Suppressor macrophage treated with lipopolysaccharide for 4 hours (primary cell): ENCODE data around the gene CFAP20DC.
"Not testable (repeated sequence)": the region's sequence is repeated elsewhere in the genome, so short reads cannot be mapped to it uniquely, and the experiment has no call there.

Experiments used
- DNase-seq: peaks from one replicate; pipeline ENCODE4 v3.0.0-alpha.2; 2020

CFAP20DC gene

DNA sequence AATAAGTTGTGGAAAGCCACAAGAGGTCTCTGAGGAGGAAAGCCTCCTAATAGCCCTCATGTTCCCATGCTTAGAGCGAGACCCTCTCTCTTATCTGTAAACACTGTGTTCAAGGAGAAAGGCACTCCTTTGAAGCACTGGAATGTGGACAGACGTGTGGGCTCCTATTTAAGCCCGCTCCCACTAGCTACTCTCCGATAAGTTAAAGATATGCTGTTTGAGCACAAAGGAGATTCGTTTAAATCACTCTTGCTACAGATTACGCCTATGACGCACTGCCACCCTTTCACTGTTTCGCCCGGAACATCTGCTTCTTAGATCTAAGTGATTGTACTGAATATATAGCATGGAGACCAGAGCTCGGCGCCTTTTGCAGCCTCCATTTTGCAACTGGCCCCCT is 325.5 kb downstream of the CFAP20DC start:
- no peak for DNase-seq

DNA sequence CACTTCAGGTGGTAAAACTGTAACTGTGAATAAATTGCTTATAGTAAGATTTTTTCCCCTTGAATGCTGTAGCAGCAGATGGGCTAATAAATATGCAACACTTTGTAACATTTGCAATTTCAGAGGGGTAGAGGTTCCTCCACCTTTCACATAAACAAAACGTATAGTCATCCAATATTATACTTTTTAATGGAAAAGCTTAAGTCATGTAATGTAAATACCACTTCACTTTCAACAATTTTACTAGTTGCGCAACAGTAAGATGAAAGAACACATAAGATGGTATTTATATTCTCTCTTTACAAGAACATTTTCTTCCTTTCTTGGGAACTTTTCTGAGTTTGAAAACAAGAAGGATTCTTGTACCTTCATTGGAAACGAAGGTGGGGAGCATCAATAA is 326.7 kb downstream of the CFAP20DC start:
- no peak for DNase-seq

DNA sequence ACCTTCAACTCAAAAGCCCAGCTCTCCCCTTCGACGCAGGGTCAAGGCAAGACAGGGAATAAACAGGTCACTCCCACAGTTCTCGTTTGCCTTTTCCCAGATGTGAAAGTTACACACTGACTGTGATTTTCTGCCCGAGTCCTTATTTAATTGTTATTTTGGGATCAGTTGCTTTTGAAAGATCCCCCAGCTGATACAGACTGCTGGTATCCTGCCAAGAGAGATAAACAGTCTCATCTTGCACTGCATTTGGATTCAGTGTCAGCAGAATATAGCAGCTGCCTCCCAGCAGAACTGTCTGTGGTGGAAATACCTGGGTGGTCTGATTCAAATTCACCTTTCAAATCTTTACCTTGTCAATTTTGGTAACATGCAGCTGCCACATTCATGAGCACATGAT is 327.3 kb downstream of the CFAP20DC start:
- DNase-seq = no peak

DNA sequence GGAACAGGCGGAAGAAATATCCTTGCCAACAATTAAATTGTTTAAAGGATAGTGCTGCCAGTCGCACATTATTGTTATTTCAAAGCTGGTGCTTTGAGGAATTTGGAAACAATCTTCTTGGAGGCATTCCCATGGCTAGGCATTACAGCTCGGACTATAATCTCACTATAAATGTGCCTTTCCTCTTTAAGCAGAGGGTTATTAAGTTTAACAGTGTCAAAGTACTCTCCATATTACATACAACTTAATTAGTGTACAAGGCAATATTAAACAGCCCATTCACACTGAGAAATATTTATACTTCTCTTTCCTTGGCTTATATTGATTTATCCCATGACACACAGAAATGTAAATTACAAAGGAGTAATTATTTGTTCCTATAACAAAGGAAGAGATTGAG is 329.3 kb downstream of the CFAP20DC start:
- DNase-seq = no peak

DNA sequence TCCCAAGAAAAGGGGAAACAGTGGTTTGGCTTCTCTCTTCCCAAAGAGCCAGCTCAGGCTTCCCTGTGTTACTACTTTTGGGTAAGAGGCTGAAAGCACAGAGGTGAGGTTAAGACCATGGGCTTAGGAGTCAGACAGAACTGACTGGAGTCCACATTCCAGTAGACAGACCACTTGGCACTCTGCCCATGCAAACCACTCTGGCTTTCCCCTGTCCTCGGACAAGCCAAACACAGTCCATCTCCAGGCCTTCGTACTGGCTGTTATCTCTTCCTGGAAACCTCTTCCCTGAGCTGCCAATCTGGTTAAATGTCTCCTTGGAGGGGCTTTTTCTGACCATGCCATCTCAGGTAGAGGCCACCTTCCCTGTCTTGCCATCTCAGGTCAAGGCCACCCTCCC is 330.1 kb downstream of the CFAP20DC start:
- DNase-seq = no peak

DNA sequence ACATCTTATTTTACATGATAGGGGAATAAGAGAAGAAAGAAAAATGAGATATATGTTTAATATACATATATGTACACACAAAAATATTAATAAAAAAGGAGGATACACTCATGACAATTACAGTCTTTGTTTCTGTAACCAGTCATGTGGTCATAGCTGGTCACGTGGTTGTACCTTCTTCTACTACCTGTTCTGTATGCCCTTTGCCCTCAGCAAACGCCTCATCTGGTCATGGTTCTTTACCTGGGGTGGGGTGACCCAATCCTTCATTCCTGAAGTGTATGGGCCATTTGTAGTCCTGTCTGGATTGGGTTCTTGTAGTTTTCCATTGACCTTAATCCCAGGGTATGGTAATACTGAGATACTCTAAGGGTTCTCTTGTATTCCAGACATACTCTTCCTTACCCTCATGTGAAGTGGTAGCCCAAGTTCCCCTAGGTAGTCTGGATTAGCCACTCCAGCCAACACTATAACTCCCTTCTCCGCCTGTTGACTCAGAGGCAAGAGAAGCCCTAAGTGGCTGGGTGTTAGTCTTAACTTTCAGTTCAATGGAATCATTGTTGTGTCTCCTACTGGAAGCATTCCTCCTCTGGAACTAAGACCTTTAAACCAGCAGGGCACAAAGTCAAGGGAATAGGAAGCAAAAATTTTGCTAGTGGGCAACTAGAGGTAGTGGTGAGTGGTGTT is 336.0 kb downstream of the CFAP20DC start:
- no peak for DNase-seq

DNA sequence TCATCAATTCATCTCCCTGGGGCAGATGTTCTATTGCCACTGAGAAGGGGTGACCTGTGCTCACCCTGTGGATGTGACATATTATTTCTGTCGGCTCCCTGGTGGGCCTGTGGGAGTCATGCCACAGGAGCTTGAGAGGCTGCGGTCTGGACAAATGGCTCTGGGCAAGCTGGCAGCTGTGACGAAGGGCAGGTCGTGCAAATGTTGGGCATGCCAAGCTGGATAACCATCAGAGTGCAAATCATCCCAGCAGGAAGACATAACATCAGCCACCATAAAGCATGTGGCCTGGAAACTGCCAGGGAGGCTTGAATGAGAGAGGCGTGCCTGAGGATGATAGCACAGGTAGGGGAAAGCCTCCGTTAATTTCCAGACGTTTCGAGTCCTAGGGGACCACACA is 338.0 kb downstream of the CFAP20DC start:
- no peak for DNase-seq

DNA sequence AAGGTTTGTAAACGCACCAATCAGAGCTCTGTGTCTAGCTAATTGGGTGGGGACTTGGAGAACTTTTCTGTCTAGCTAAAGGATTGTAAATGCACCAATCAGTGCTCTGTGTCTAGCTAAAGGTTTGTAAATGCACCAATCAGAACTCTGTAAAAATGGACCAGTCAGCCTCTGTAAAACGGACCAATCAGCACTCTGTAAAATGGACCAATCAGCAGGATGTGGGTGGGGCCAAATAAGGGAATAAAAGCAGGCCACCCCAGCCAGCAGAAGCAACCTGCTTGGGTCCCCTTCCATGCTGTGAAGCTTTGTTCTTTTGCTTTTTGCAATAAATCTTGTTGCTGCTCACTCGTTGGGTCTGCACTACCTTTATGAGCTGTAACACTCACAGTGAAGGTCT is 340.8 kb downstream of the CFAP20DC start:
- not testable (repeated sequence) for DNase-seq

DNA sequence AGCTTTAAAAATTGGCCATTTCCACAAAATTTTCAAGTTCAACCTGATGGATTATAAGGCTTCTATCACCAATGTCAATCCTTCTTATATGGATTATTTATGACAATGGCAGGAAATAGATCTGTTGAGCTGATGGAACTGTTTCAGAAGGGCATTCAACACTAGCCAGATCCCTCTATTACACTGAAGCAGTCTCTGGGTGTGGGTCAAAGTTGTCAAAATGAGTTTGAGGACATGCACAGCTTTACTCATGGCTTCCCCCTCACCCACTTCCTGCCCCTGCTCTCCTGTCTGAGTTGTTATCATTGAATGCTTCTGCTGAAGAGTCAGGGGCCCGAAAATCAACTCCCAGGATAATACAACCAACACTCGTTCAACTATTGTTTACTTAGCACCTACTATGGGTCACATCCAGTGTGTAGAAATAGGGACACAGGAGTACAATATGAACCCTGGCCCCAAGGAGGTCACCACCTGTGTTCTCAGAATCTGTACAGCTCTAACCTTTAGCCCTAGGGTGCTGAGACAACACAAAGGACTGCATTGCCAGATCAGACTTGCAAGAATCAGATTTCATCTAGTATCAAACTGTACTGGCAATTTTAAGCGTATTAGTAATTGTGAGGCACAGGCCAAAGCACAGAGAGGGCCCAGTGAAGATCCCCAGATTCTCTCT is 341.6 kb downstream of the CFAP20DC start:
- no peak for DNase-seq

DNA sequence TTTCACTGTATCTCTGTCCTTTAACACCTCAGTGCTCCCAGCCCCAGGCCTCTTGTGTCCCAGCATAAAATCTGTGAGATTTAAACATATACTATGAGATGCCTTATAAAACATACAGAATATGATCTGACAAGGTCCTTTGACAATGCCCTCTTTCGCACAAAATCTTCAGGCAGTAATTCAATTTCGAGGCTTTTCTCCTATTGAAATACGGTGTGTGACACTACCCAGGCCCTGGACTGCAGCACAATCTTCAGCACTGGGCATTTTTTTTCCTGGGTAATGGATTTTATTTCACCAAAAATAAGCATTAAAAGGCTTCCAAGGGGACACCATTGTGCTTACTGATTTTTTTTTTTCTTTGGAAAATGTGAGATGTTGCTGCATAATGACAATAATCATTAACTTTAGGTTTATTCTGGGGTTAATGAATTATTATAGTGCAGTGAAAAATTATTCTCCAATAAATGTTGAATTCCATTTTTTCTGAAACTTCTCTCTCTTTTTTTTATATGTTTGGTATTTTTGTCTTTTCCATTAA is 342.4 kb downstream of the CFAP20DC start:
- no peak for DNase-seq

DNA sequence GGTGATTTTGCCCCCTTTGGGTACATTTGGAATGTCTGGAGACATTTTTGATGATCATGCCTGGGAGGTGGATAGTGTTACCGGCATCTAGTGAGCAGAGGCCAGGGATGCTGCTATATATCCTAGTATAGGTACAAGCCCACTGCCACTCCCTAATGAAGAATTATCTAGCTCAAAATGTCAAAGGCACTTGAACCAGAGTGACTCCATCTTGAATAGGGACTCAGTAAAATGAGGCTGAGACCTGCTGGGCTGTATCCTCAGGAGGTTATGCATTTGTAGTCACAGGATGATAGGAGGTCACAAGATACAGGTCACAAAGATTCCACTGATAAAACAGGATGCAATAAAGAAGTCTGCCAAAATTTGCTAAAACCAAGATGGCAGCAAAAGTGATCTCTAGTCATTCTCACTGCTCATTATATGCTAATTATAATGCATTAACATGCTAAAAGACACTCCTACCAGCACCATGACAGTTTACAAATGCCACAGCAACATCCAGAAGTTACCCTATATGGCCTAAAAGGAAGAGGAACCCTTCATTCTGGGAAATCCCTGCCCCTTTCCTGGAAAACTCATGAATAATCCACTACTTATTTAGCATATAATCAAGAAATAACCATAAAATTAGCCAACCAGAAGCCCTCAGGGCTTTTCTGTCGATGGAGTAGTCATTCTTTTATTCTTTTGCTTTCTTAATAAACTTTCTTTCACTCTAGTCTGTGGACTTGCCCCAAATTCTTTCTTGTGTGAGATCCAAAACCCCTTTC is 343.2 kb downstream of the CFAP20DC start:
- no peak for DNase-seq

DNA sequence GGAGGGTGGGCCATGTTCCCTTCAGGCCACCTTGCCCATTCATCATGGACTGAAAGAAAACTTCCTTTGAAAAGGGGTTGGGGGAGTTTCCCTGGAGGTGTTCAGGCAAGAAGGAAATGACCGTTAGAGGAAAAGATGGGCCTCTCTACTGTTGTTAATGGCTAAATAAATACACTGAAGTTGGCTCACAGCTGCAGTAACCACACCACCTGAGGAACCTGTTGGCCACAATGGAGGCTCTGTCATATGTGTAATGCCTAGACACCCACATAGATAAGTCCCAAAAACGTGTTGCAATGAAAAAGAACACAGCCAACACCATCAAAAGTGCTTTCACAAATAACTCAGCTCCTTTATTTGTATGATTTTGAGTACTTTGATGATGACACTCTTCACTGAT is 345.1 kb downstream of the CFAP20DC start:
- no peak for DNase-seq

DNA sequence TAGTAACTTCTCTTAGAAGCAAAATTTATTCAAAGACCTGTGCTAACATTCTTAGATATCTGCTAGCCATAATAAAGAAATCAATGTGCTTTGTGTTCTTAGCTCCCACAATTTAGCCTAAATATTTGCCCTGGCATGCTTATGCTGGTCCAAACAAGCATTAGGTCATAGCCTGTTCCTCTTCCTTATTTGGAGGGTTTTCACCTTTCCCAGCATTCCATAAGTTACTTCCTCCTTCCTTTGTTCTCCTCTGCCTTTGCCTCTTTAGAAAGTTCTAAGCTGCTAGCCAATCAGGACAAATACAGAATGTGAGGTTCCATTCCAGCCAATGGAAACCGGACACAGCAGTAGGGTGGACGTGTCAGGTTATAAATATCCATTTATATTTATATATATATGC is 345.5 kb downstream of the CFAP20DC start:
- DNase-seq = not testable (repeated sequence)

DNA sequence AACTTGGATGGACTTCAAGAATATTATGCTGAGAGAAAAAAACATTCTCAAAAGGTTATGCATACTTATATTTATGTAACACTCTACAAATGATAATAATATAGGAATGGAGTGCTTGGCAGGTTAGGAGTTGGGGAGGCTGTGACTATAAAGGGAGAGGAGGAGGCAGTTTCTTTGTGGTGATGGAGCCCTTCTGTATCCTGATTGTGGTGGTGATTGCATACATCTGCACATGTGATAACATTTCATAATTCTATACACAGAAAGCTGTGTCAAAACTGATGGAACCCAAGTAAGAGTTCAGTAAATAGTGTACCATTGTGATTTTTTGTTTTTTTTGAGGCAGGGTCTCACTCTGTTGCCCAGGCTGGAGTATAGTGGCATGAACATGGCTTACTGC is 351.6 kb downstream of the CFAP20DC start:
- DNase-seq = no peak

DNA sequence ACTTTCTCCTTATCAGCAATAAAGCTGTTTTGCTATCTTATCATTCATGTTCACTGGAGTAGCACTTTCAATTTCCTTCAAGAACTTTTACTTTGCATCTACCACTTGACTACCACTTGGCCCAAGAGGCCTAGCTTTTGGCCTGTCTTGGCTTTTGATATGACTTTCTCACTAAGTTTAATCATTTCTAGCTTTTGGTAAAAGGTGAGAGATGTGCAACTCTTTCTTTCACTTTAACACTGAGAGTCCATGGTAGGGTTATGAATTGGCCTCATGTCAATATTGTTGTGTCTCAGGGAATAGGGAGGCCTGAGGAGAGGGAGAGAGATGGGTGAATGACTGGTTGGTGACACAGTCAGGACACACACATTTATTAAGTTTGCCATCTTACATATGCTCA is 352.3 kb downstream of the CFAP20DC start:
- DNase-seq = no peak

DNA sequence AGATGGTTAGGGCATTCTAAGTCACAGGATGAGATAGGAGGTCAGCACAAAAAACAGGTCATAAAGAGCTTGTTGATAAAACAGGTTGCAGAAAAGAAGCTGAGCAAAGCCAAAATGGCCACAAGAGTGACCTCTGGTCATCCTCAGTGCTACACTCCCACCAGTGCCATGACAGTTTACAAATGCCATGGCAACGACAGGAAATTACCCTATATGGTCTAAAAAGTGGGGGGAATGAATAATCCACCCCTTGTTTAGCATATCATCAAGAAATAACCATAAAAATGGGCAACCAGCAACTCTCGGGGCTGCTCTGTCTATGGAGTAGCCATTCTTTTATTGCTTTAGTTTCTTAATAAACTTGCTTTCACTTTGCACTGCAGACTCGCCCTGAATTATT is 353.0 kb downstream of the CFAP20DC start:
- not testable (repeated sequence) for DNase-seq

DNA sequence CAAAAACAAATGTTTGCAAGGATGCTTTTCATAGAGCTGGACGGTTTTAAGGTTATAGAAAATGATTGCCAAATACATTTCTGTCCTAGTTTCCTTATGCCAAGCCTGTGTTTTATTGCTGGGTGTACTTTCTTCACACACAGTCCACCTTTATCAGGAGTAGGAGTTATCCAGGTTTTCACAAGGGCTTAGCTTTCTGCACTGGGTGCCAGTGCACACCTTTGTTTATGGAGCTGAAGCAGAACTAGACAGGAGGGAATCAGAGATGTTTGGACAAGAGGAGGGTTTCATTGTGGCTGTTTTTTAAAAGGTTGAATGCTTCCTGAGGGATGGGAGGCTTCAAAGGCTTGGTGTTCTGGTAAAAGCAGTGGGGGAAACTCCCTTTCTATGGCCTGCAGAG is 353.7 kb downstream of the CFAP20DC start:
- no peak for DNase-seq

DNA sequence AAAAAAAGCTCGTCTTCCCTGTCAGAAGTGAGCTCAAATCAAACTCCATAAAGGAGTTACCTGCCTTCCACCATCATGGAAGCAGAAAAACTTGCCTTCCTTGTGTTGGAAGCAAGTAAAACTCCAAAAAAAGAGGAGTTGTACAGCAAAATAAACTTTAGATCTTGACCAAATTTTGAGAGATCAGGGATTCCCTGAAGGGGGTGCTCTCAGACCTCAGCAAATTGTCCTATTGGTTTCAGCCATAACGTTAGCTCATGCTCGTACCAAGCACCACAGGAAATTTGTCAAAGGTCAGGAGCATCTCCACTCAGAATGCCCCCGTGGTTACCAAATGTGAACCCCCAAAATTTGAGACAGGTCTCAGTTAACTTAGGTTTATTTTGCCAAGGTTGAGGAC is 354.5 kb downstream of the CFAP20DC start:
- DNase-seq = not testable (repeated sequence)

DNA sequence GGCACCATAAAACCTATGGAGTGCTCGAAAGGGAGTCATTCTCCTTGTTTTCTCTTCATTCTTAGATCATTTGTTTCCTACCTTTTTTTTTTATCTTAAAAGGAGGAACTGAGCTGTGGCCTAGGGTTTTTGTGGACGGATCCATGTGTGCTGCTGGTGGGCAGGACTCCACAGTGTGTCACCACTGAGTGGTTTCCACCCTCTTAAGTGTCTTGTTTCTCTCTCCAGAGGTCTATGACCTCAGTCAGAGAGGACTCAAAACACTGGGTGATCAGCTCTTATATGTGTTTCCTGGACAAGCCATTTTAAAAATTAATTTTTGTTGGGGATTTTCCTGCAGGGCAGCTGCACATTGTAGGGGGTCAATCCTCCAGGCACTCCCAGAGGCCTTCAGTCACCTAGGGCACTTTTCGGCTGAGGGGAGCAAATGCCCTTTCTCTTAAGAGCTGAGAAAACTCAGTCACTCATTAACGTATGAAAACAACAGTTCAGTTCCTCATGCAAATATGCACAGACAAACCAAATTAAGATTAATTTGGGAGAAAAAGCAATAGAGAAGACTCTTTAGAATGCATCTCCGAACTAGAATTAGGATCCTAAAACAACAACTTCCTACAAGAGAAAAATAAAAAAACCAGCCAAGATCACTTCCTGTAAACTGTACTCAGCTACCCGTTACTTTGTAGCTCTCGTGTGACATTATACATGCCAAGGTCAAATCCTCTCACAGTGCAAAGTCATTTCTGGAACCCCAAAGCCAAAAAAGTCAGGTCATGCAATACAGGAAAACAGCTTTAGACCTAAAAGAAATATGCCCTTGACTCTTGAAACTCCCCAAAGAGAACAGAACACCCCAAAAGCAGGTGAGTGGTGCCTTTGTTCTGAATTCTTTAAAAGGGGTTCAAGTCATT is 355.6 kb downstream of the CFAP20DC start:
- DNase-seq = peak; percentile 63

DNA sequence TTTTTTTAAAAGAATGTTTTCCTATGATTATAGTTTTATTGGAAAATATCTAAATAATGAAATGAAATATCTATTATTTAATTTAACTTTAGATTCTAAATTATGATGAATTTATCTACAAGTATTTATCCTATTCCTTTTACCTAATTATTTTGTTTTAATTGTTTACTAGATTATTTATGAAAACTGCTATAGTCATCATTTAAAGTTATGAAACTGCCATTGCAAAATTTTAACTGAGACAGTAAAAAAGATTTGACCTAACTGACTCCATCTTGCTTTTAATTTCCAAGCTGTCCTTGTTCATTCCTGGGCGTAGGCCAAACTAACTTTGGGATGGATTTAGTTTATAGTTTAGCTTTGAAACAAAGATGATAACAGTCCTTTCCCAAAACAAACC is 357.3 kb downstream of the CFAP20DC start:
- DNase-seq = no peak
